ENCODE results near the gene HBS1L. TPM values are rescaled to one million over a fixed set of nuclear protein-coding genes. Genes with fewer than 3 reads are reported as not detected.

The HBS1L gene
- polyA plus RNA-seq, 1 donor (not counting 4 experiments of a cell fraction or from before 2014, with no cell fraction given): 61.6 TPM

DNA sequence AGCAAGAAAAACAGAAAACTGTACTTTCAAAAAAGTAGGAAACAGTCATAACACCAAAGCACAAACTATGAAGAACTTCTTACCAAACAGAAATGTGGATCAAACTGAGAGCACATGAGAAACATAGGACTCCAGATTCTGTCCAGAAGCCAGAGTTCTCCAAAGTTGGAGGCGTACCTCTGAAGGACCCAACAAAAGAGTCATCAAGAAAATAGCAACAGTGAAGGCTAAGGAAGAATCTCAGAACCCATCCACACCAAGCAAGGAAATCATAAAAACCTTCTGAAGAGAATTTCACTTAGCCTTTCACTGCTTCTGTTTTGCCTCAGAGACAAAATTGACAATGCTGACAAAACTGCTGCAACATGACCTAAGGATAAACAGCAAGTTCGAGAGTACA is 29.4 kb downstream of the HBS1L start:
- Histone ChIP-seq H3K9me3 (ENCODE audit: control insufficient read depth, low read depth, low read length) (no peaks in the 10 kb centered on the region), H3K27ac (ENCODE audit: control insufficient read depth, insufficient read depth, low read length) (no peak overlapping the region), H3K9me1 (ENCODE audit: control insufficient read depth, extremely low read depth, insufficient read depth, low read length) (no peaks in the 10 kb centered on the region), H3K9ac (ENCODE audit: control insufficient read depth, extremely low read depth, insufficient read depth, low read length) (no peak overlapping the region), H4K20me1 (ENCODE audit: control insufficient read depth, extremely low read depth, insufficient read depth, low read length) (no peaks in the 10 kb centered on the region), H3K4me3 (ENCODE audit: control insufficient read depth in 2 of 3, extremely low read depth in 1 of 3, insufficient read depth in 2 of 3, low read depth in 1 of 3, low read length in 3 of 3) (no peak overlapping the region), H3K27me3 (ENCODE audit: control insufficient read depth, extremely low read depth, insufficient read depth, low read length) (no peaks in the 10 kb centered on the region), H3K36me3 (ENCODE audit: control insufficient read depth in 2 of 2, extremely low read depth in 1 of 2, insufficient read depth in 2 of 2, low read length in 2 of 2) (no peaks in the 10 kb centered on the region), H3K79me2 (ENCODE audit: control insufficient read depth, insufficient read depth, low read length) (peaks cover 12% of the 10 kb centered on the region), H3K4me2 (ENCODE audit: control insufficient read depth, extremely low read depth, insufficient read depth, low read depth, low read length) (no peak overlapping the region), H3K4me1 (ENCODE audit: control insufficient read depth, extremely low read depth, insufficient read depth, low read length) (no peaks in the 10 kb centered on the region), H2AFZ (ENCODE audit: control insufficient read depth, low read length) (no peak overlapping the region)
- FAIRE-seq (no peak), DNase-seq (ENCODE audit: low read depth, low spot score) (no peak)
- TF ChIP-seq, protein P1, sequence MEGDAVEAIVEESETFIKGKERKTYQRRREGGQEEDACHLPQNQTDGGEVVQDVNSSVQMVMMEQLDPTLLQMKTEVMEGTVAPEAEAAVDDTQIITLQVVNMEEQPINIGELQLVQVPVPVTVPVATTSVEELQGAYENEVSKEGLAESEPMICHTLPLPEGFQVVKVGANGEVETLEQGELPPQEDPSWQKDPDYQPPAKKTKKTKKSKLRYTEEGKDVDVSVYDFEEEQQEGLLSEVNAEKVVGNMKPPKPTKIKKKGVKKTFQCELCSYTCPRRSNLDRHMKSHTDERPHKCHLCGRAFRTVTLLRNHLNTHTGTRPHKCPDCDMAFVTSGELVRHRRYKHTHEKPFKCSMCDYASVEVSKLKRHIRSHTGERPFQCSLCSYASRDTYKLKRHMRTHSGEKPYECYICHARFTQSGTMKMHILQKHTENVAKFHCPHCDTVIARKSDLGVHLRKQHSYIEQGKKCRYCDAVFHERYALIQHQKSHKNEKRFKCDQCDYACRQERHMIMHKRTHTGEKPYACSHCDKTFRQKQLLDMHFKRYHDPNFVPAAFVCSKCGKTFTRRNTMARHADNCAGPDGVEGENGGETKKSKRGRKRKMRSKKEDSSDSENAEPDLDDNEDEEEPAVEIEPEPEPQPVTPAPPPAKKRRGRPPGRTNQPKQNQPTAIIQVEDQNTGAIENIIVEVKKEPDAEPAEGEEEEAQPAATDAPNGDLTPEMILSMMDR (optimal IDR thresholded peaks at IDR 0.05 in 1 of 3, IDR thresholded peaks at IDR 0.05 in 1 of 3, conservative IDR thresholded peaks at IDR 0.05 in 1 of 3; ENCODE audit: extremely low read depth in 1 of 3, insufficient read depth in 2 of 3, low read length in 3 of 3): no peak
- TF ChIP-seq EZH2 (IDR thresholded peaks at IDR 0.05; ENCODE audit: low read length): no peak
- dilution Hi-C loops (cut with MboI; ENCODE audit: extremely low pct_ligation_motif_present, low sequenced_read_pairs): no loop called here

- no peaks in the 10 kb centered on the region for H4K20me1 ChIP-seq (ENCODE audit: control insufficient read depth, extremely low read depth, insufficient read depth, low read length)
- H3K9ac ChIP-seq (ENCODE audit: control insufficient read depth, extremely low read depth, insufficient read depth, low read length): no peak overlapping the region
- no peak overlapping the region for H2AFZ ChIP-seq (ENCODE audit: control insufficient read depth, low read length)
- H3K79me2 ChIP-seq (ENCODE audit: control insufficient read depth, insufficient read depth, low read length): peaks cover 11% of the 10 kb centered on the region
- H3K9me1 ChIP-seq (ENCODE audit: control insufficient read depth, extremely low read depth, insufficient read depth, low read length): no peaks in the 10 kb centered on the region
- no peak overlapping the region for H3K27ac ChIP-seq (ENCODE audit: control insufficient read depth, insufficient read depth, low read length)
- FAIRE-seq (no peak), DNase-seq (ENCODE audit: low read depth, low spot score) (no peak)
- no peak overlapping the region for H3K4me2 ChIP-seq (ENCODE audit: control insufficient read depth, extremely low read depth, insufficient read depth, low read depth, low read length)
- no peaks in the 10 kb centered on the region for H3K9me3 ChIP-seq (ENCODE audit: control insufficient read depth, low read depth, low read length)
- no peak for TF ChIP-seq EZH2 (IDR thresholded peaks at IDR 0.05; ENCODE audit: low read length)
- H3K36me3 ChIP-seq (ENCODE audit: control insufficient read depth in 2 of 2, extremely low read depth in 1 of 2, insufficient read depth in 2 of 2, low read length in 2 of 2): no peaks in the 10 kb centered on the region
- H3K27me3 ChIP-seq (ENCODE audit: control insufficient read depth, extremely low read depth, insufficient read depth, low read length): no peaks in the 10 kb centered on the region
- no peaks in the 10 kb centered on the region for H3K4me1 ChIP-seq (ENCODE audit: control insufficient read depth, extremely low read depth, insufficient read depth, low read length)
- dilution Hi-C loops (cut with MboI; ENCODE audit: extremely low pct_ligation_motif_present, low sequenced_read_pairs): no loop called here
- no peak overlapping the region for H3K4me3 ChIP-seq (ENCODE audit: control insufficient read depth in 2 of 3, extremely low read depth in 1 of 3, insufficient read depth in 2 of 3, low read depth in 1 of 3, low read length in 3 of 3)
Measured at GRCh38 chr6:135022050-135022697, 32.4 kb downstream of the HBS1L start.

Measured in keratinocyte (primary cell).